Astrocyte (in vitro differentiated cells and primary cell): ENCODE data around the gene MYH13. TPM values are rescaled to one million over a fixed set of nuclear protein-coding genes. Genes with fewer than 3 reads are reported as not detected.

Source experiments
- DNase-seq: peaks from one replicate; pipeline ENCODE4 v3.0.0-alpha.2; 2010; ENCODE audit warnings: low read depth
- FAIRE-seq: peaks from 2 replicates; lab custom pipeline; 2011; peaks lifted over from hg19 to GRCh38; lab: Jason Lieb, UNC
- H2AFZ ChIP-seq: 2 replicates; pipeline ENCODE4 v1.6.0; 2012; ENCODE audit warnings: low read depth, low read length, inconsistent platforms
- H3K27ac ChIP-seq: 2 replicates; pipeline ENCODE4 v1.5.1; 2011; ENCODE audit warnings: low read depth, low read length, inconsistent platforms
- H3K27me3 ChIP-seq: 2 replicates; pipeline ENCODE4 v1.6.0; 2011; ENCODE audit warnings: low read length, inconsistent platforms; ENCODE audit not compliant: insufficient read depth
- H3K36me3 ChIP-seq: 2 replicates; pipeline ENCODE4 v1.5.1; 2011; ENCODE audit warnings: low read length, inconsistent platforms; ENCODE audit not compliant: insufficient read depth
- H3K4me1 ChIP-seq: 2 replicates; pipeline ENCODE4 v1.5.1; 2011; ENCODE audit warnings: low read length, inconsistent platforms; ENCODE audit not compliant: insufficient read depth
- H3K4me2 ChIP-seq: 2 replicates; pipeline ENCODE4 v1.6.0; 2012; ENCODE audit warnings: low read length, inconsistent platforms
- H3K4me3 ChIP-seq: 2 replicates; pipeline ENCODE4 v1.5.1; 2011; ENCODE audit warnings: low read depth, mild to moderate bottlenecking, low read length, inconsistent platforms; ENCODE audit not compliant: insufficient read depth
- H3K79me2 ChIP-seq: 2 replicates; pipeline ENCODE4 v1.6.0; 2012; ENCODE audit warnings: mild to moderate bottlenecking, low read length, inconsistent platforms; ENCODE audit not compliant: insufficient read depth
- H3K9ac ChIP-seq: 2 replicates; pipeline ENCODE4 v1.6.0; 2012; ENCODE audit warnings: mild to moderate bottlenecking, low read length, inconsistent platforms
- H3K9me3 ChIP-seq: 2 replicates; pipeline ENCODE4 v1.5.1; 2012; ENCODE audit warnings: low read depth, mild to moderate bottlenecking, low read length, inconsistent platforms; ENCODE audit not compliant: insufficient read depth
- H4K20me1 ChIP-seq: 2 replicates; pipeline ENCODE4 v1.6.0; 2012; ENCODE audit warnings: low read length, inconsistent platforms; ENCODE audit not compliant: insufficient read depth
- H3K27ac Mint-ChIP-seq: one replicate; pipeline ENCODE4 v1.8.0; 2021; ENCODE audit warnings: mild to moderate bottlenecking, mixed read lengths; ENCODE audit not compliant: unreplicated experiment
- H3K27me3 Mint-ChIP-seq: one replicate; pipeline ENCODE4 v1.8.0; 2021; ENCODE audit warnings: low read depth, mixed read lengths; ENCODE audit not compliant: unreplicated experiment
- H3K36me3 Mint-ChIP-seq: one replicate; pipeline ENCODE4 v1.8.0; 2021; ENCODE audit warnings: low read depth, mixed read lengths; ENCODE audit not compliant: unreplicated experiment
- H3K4me1 Mint-ChIP-seq: one replicate; pipeline ENCODE4 v1.8.0; 2021; ENCODE audit warnings: low read depth, mixed read lengths; ENCODE audit not compliant: unreplicated experiment
- H3K4me3 Mint-ChIP-seq: one replicate; pipeline ENCODE4 v1.8.0; 2021; ENCODE audit warnings: mild to moderate bottlenecking, moderate library complexity, mixed read lengths; ENCODE audit not compliant: unreplicated experiment
- H3K9me3 Mint-ChIP-seq: one replicate; pipeline ENCODE4 v1.8.0; 2021; ENCODE audit warnings: mild to moderate bottlenecking, mixed read lengths; ENCODE audit not compliant: unreplicated experiment
- CTCF ChIP-seq: IDR thresholded peaks from 2 replicates; pipeline ENCODE4 v1.5.1; 2011; ENCODE audit warnings: low read depth, mild to moderate bottlenecking, inconsistent platforms, low read length, moderate library complexity; ENCODE audit not compliant: insufficient read depth
- EZH2 ChIP-seq: IDR thresholded peaks from 2 replicates; pipeline ENCODE4 v1.6.1; 2012; ENCODE audit warnings: mild to moderate bottlenecking, low read length, inconsistent platforms; ENCODE audit not compliant: insufficient read depth
- total RNA-seq: library from RNA; stranded (reverse); gene quantifications from 2 replicates; pipeline ENCODE4 v1.2.1, GENCODE V29; 2021

MYH13 gene
- total RNA-seq, 1 donor from 2014 or later = not detected

- no peak overlapping the region for H3K4me3 ChIP-seq
- H4K20me1 ChIP-seq = no peaks in the 10 kb centered on the region
- no peaks in the 10 kb centered on the region for H3K4me1 Mint-ChIP-seq
- H3K4me3 Mint-ChIP-seq = no peak overlapping the region
- TF ChIP-seq EZH2 (no peak), CTCF (no peak)
- H3K9me3 Mint-ChIP-seq = peaks cover 7% of the 10 kb centered on the region
- no peaks in the 10 kb centered on the region for H3K4me1 ChIP-seq
- no peaks in the 10 kb centered on the region for H3K79me2 ChIP-seq
- H3K27ac ChIP-seq = no peak overlapping the region
- FAIRE-seq (no peak), DNase-seq (no peak)
- H3K27me3 ChIP-seq = no peaks in the 10 kb centered on the region
- H3K9me3 ChIP-seq = no peaks in the 10 kb centered on the region
- no peaks in the 10 kb centered on the region for H3K36me3 Mint-ChIP-seq
- H2AFZ ChIP-seq = no peak overlapping the region
- no peak overlapping the region for H3K9ac ChIP-seq
- peaks cover 30% of the 10 kb centered on the region for H3K27me3 Mint-ChIP-seq
- no peak overlapping the region for H3K27ac Mint-ChIP-seq
- no peak overlapping the region for H3K4me2 ChIP-seq
- no peaks in the 10 kb centered on the region for H3K36me3 ChIP-seq
Measured at GRCh38 chr17:10328206-10328605, 44.6 kb downstream of the MYH13 start.

DNA sequence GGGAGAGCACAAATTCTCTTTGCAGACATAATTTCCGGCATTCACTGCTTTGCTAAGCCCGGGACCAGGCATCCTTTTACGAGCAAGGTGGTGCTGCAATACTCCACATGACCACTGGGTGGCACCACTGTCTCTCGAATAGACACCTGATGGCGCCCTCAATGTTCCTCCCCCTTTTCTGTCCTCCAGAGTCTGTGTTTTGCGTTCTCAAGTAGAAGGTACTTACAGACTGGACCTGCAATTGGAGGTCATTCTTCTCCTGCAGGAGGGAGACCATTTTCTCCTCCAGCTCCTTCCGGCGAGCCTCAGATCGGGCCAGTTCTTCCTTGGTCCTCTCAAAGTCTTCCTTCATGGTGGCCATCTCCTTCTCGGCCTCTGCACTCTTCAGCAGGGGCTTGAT lies 45.2 kb downstream of the MYH13 start:
- no peaks in the 10 kb centered on the region for H3K79me2 ChIP-seq
- peak; percentile 83 for TF ChIP-seq CTCF
- TF ChIP-seq EZH2 = no peak

DNA sequence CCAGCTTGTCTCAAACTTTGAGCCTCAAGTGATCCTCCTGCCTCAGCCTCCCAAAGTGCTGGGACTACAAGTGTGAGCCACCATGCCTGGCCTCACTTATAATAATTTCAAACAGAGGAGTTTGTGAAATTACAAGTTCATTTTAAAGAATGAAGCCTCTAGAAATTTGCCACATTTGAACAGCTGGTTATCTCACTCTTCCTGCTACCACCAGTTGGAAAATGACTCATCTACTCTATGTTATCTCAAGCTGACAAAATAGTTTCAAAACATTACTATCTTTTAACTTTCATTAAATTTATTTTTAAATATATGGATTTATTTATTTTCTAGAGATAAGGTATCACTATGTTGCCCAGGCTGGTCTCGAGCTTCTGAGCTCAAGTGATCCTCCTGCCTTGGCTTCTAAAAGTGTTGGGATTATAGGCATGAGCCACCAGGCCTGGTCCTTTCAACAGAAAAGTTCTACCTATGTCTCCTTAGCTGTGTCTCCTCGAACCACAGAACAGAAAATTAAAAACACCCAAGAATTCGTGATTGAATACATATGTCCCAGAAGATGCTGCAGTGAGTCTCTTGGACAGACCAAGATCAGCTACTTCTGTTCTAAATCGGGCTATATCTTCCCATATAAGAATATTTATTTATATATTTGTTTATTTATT lies 47.6 kb downstream of the MYH13 start:
- Histone ChIP-seq H4K20me1 (no peaks in the 10 kb centered on the region), H3K9ac (no peak overlapping the region), H2AFZ (no peak overlapping the region), H3K4me1 (no peaks in the 10 kb centered on the region), H3K4me2 (no peak overlapping the region), H3K27me3 (no peaks in the 10 kb centered on the region), H3K9me3 (no peaks in the 10 kb centered on the region), H3K27ac (no peak overlapping the region), H3K79me2 (no peaks in the 10 kb centered on the region), H3K36me3 (no peaks in the 10 kb centered on the region), H3K4me3 (no peak overlapping the region)
- Mint-ChIP-seq H3K9me3 (no peaks in the 10 kb centered on the region), H3K36me3 (no peaks in the 10 kb centered on the region), H3K27me3 (peaks cover 35% of the 10 kb centered on the region), H3K27ac (no peak overlapping the region), H3K4me3 (no peak overlapping the region), H3K4me1 (no peaks in the 10 kb centered on the region)
- DNase-seq (no peak), FAIRE-seq (no peak)
- TF ChIP-seq CTCF = no peak
- no peak for TF ChIP-seq EZH2

More for the DNA sequence above, 45.2 kb downstream of the MYH13 start:
- H2AFZ ChIP-seq = no peak overlapping the region
- peak; percentile 45 for FAIRE-seq
- no peak overlapping the region for H3K27ac Mint-ChIP-seq
- peaks cover 27% of the 10 kb centered on the region for H3K27me3 Mint-ChIP-seq
- no peaks in the 10 kb centered on the region for H3K27me3 ChIP-seq
- H3K36me3 ChIP-seq = no peaks in the 10 kb centered on the region
- peaks cover 1% of the 10 kb centered on the region for H3K9me3 Mint-ChIP-seq
- no peak overlapping the region for H3K4me3 ChIP-seq
- peak; percentile 3 for DNase-seq
- H3K4me1 Mint-ChIP-seq = no peaks in the 10 kb centered on the region
- peak overlapping the region; percentile 23 for H3K4me3 Mint-ChIP-seq
- no peak overlapping the region for H3K4me2 ChIP-seq
- no peaks in the 10 kb centered on the region for H3K4me1 ChIP-seq
- no peaks in the 10 kb centered on the region for H4K20me1 ChIP-seq
- no peak overlapping the region for H3K9ac ChIP-seq
- H3K9me3 ChIP-seq = no peaks in the 10 kb centered on the region
- H3K36me3 Mint-ChIP-seq = no peaks in the 10 kb centered on the region
- no peak overlapping the region for H3K27ac ChIP-seq
